Stimulated activated CD4-positive, alpha-beta T cell treated with anti-CD3 and anti-CD28 coated beads, Interleukin-1b, Interleukin-23, amount 100 ng/mL, for 4 hours (primary cell): Measurements from ENCODE around the gene LY6G6C.
"Not testable (repeated sequence)": the region's sequence is repeated elsewhere in the genome, so short reads cannot be mapped to it uniquely, and the experiment has no call there.

Experiments
- DNase-seq, 2 donors: peaks; one replicate each; pipeline ENCODE4 v3.0.0-alpha.2; 2020; ENCODE audit warnings: low read depth in 2 of 2

Gene LY6G6C

DNA sequence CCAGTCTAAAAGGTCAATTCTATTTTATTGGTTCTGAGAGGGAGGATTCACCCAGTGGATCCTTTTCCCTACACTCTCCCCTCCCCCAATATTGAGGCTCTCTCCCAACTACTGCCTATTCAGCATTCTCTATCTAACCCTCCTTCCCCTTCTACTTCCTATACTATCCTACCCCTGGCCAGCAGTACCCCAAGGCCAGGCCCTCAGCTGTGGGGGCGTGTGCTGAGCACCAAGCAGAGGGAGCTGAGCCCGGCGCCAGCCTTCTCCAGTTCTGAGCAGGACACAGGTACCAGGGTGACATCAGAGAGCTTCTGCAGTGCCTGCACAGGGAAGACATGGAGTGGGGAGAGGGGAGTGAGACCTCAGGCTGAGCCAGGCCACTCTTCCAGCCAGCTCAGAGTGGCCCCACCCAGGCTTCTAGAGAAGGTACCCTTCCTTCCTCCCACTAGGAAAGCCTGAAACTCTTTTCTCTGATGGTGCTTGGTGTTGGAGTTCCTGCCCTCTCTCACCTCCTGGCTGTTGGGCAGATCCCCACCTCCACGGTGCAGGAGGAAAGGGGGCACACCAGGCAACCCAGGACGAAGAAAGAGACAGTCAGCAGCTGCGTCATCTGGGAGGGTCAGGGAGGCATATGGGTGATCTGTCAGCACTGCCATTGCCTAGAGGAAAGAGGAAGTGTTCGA is 5.6 kb upstream of the LY6G6C start:
- no peak for DNase-seq

DNA sequence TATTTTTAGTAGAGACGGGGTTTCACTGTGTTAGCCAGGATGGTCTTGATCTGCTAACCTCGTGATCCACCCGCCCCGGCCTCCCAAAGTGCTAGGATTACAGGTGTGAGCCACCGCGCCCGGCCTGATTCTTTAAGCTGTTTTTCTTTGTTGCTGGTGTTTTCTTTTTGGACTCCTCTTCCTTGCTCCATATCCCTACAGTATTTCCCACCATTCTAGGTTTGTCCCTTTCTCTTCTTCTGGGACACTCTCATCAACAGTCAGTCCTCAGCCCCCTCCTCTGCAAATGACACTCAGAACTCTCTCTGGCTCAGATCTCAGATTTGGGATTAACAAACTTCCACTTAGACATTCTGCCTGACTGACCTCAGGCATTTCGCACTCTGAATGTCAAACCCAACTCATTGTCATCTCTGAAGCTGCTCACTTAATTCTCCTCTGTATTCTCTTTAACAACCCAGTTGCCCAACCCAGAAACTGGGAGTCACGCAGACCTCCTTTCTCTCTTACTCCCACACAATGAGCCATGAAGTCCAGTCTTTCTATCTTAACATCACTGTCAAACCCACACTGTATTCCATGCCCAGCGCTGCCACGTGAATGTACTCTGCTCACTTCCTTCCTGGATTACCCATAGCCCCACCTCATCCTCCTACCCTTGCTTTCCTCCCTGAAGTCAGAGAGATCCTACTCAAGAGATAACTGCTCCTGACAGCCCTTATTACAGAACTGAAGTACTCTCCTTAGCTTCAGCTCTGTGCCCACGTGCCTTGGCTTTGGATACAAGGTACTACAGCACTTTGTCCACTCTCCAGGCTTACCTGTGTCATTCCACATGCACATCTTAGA is 4.2 kb upstream of the LY6G6C start:
- no peak for DNase-seq

- DNase-seq = no peak
These were observed 2.6 kb upstream of the LY6G6C start for GRCh38 chr6:31723980-31724691.

- DNase-seq = no peak
These were observed 1.9 kb upstream of the LY6G6C start, which contains the start of gene MPIG6B for GRCh38 chr6:31723245-31723979. TSS of gene MPIG6B (plus strand) at chr6:31723373. CDS start at chr6:31723384, 11 bp downstream.

- no peak for DNase-seq
These were observed 627 bp upstream of the LY6G6C start for GRCh38 chr6:31722173-31722572.

DNA sequence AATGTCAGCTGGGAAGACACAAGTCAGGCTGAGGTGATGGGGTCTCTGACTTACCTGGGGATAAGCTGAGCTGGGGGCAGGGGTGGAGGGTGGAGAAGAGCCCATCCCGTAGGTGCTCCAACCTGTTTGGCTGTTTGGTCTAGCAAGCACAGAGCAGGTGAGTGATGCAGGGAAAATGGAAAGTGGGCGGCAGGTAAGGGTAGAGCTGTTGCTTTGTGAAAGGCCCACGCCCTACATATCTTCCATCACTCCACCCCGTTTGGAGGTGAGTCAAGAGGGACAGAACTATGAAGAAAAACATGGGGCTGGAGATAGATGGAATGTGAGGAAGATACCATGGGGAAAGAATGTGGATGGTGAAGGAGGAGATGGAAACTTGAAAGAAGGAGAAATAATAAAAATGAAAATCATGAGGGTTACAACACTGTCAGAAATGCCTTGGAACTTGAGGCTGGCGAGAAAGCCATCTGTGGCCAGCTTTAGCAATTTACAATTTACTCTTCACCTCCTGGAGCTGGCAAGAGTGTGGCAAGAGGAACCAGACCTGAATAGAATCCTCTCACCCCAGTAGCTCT is 1.3 kb downstream of the LY6G6C start:
- no peak for DNase-seq

DNA sequence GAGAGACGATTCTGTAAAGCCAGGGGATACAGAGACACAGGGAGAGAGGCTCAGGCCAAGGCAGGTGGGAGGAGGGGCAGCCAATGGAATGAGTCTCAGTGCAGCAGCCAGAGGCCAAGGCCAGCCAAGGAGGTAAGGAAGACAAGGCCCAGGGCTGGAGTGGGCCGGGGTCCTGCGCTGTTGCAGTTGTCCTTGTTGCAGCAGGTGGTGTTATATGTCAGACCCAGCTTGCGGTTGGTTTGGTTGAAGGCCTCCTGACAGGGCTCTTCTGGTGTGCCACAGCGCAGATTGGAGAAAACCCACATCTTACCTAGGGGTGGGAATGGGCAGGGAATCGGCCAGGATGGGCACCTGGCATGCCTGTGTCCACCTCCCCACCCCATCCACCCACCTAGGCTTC is 2.5 kb downstream of the LY6G6C start:
- DNase-seq = no peak

- no peak for DNase-seq
These were observed 3.3 kb downstream of the LY6G6C start for GRCh38 chr6:31718265-31718664.

GRCh38 chr6:31717499-31718222 is 3.9 kb downstream of the LY6G6C start:
- no peak for DNase-seq

GRCh38 chr6:31715022-31715958 is 6.3 kb downstream of the LY6G6C start, which contains the start of gene LY6G6D:
TSS of gene LY6G6D (plus strand) at chr6:31715348. CDS start at chr6:31715356, 8 bp downstream.
- no peak for DNase-seq

DNA sequence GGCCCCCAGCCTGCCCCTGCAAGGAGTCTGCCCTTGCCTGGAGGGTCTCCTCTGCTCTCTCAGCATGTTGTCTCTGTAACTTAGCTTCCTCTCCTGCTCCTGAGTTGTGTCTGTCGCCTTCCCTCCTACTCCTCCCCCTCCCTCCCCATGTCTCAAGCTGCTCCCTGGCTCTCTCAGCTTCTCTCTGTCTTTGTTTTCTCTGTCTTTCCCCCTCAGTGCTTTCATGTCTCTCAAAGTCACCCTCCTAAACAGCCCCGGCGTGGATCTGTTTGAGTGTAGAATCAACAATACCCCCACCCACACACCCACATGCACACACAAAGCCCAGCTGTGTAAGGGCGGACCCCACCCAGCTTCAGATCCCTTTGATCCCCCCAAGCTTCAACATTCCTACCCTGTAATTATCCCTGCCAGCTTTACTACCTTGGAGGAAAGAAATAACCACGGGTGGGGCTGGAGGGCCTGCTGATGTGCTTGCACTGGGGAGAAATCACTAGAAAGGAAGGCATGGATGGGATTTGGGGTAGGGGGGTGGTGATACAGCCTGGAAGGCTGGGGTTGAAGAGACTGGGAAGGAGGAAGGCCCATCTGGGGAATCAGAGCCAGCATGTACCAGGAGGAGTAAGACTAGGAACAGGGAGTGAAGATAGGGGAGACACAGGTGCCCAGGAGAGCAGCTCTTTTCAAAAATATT is 7.4 kb downstream of the LY6G6C start:
- no peak for DNase-seq

DNA sequence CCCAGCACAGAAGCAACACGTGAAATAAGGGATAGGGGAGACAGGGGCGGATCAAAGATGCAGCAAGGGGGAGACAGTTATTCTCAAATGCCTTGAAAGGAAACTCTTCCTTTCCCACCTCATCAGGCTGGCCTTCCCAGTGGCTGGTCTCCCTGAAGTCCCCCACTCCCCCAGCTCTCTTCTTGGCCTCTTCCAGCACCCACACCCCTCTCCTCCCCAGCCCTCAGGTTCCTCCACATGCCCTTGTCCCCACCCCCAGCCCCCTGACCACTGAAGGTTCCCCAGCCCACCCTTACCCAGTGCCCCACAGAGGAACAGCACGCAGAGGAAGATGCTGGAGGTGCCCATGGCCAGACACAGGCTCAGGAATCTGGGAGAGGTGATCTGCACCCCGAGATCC is 8.1 kb downstream of the LY6G6C start:
- no peak for DNase-seq

DNA sequence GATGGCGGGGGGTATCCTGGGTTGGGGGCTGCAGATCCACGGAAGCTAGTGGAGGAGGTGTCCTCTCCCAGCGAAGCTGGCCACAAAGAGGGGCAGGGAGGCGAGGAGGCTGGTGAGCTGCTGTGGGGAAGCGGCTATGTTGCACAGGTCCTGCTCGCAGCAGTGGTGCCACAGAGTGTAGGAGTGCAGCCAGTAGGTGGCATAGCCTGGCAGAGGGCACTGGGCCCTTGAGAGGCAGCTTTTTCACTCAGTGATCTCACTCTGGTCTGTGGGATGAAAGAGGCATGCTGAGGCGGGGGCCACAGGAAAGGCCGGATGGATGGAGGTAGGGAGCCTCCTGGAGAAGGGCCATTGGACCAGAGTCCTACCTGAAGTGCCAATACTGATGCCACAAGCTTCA is 9.2 kb downstream of the LY6G6C start:
- DNase-seq = no peak

DNA sequence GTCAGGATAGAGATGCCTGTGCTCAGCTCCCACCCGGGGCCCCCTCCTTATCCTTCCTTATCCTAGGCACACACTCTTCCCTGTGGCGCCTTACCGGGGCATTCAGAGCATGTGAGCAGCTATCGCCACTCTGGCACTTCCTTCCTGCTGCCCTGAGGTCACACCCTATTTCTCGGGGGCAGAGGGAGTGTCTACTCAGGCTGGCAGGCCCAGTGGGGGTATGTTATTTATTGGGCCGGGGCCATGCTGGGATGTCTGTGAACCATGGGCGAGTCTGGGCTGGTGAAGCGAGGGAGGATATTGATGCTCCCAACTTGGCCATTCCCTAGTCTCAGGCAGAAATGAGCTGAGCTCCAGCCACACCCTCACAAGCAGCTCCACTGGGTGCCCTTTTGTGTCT is 10.3 kb downstream of the LY6G6C start:
- DNase-seq = no peak

GRCh38 chr6:31710523-31711219 is 10.9 kb downstream of the LY6G6C start:
- no peak for DNase-seq

- not testable (repeated sequence) for DNase-seq
These were observed 12.4 kb downstream of the LY6G6C start for GRCh38 chr6:31709157-31709556.

DNA sequence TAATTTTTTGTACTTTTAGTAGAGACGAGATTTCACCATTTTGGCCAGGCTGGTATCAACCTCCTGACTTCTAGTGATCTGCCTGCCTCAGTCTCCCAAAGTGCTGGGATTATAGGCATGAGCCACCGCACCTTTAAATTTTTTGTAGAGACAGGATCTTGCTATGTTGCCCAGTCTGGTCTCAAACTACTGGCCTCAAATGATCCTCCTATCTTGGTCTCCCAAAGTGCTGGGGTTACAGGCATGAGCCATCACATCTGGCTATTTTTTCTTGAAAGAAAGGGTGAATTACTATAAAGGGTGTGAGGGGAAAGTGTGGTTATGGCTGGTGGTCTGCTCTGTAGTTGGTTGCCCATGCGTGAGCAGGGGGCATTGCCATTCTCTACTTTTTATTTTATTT is 13.3 kb downstream of the LY6G6C start:
- no peak for DNase-seq

- no peak for DNase-seq
These were observed 13.8 kb downstream of the LY6G6C start for GRCh38 chr6:31707701-31708100.
